NCI-H2171 treated with DMSO at 0.1 percent for 48 hours (cell line): ENCODE data around the gene DRC1.

Experiments
- DNase-seq: peaks from one replicate; lab custom pipeline; 2025; lab: John Stamatoyannopoulos, UW

Gene DRC1

DNA sequence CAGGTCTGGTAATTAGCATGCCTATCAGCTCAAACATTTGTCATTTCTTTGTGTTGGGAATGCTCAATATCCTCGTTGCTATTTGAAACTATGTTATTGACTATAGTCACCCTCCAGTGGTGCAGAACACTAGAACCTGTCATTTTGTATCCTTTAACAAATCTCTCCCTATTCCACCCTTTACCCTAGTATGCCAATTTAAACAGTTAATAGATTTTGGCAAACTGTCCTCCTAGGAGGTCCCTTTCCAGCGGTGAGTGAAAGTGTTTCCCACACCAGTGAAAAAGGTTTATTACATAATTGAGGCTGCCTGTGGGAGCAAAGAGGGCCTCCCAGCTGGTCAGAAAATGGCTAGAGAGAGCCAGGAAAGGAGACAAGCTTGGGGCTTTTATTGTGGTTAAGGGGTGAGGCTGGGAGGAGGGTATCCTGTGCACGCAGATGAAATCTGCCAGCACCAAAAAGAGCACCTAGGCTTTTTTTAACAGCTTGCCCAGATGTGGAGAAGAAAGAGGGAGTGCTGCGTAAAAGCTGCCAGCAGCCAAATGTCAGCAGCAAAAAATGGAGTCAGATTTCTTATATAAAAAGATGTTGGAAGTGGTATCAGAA is 1.8 kb upstream of the DRC1 start:
- DNase-seq, result peak; percentile 19

- DNase-seq, result no peak
These were observed 997 bp upstream of the DRC1 start for GRCh38 chr2:26400723-26401122.

DNA sequence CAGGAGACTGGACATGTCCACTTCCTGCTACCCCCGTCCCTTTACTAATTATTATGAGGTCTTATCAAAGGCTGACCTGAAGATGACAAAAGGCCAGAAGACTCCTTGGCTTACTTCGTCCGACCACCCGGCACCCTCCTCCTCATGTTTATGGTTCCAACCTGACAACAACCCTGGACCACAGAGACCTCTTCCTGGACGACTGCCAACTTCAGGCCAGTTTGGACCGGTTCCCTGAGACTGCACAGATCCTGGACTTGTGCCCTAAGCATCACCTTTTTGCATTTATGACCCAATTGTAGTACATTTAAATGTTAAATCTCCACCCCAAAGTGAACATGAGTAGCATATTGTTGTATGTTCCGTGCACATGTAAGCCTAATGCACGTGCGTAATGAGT is 5.8 kb downstream of the DRC1 start:
- no peak for DNase-seq

- no peak for DNase-seq
These were observed 8.1 kb downstream of the DRC1 start for GRCh38 chr2:26409785-26410184.

- no peak for DNase-seq
These were observed 9.1 kb downstream of the DRC1 start for GRCh38 chr2:26410764-26411243.

- DNase-seq, result no peak
These were observed 9.7 kb downstream of the DRC1 start for GRCh38 chr2:26411419-26411818.

DNA sequence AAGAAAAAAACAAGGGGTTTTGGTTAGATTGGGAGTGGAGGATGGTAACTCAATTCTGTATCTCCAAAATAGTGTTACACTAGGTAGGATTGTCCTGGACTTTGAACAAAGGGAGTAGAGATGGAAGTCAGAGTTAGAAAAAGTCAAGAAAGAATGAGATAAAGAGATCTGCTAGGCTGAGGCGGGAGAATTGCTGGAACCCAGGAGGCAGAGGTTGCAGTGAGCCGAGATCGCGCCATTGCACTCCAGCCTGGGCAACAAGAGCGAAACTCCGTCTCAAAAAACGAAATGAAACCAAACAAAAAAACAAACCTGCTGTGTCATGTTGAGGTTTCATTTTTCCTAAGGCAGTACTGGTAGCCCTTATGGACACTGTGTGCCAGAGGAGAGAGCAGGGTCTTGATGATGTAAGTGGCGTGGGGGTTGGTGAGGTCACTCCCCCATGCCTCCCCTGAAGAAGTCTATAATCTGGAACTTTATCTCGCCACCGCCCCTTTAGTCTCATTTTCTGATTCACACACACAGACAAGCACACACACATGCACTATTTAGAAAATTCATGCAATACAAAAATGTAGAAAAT is 10.5 kb downstream of the DRC1 start:
- DNase-seq, result no peak

GRCh38 chr2:26414311-26414710 is 12.6 kb downstream of the DRC1 start:
- peak; percentile 15 for DNase-seq

- no peak for DNase-seq
These were observed 20.2 kb downstream of the DRC1 start for GRCh38 chr2:26421961-26422360.

DNA sequence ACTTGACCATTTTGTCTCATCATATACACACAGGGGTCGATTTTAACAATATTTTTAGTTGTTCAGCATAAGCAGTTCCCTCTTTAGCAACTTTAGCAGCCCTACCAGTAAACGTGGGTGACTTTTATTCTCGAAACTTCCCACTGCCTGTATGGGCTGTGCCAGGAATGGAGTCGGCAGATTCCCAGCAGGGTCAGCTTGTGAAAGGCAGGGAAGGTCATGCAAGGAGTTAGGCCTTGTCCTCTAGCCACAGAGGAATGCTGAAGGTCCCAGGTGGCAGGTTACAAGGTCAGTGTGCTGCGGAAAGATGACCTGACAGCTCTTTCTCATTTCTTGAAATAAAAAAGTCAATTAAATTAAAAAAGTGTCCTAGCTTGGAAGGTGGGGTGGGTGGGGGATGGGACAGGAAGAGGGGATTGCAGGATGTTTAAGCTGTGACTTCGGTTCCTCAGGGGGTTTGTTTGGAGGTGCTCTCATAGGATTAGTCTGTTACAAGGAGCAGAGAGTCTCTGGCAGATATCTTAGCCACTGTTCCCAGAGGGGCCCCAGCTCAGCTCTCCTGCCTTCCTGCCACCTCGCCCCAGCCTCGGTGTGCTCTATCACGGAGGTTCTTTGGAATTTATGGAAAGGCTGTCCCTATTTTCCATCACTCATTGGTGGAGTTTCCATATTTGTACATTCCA is 21.4 kb downstream of the DRC1 start:
- no peak for DNase-seq

DNA sequence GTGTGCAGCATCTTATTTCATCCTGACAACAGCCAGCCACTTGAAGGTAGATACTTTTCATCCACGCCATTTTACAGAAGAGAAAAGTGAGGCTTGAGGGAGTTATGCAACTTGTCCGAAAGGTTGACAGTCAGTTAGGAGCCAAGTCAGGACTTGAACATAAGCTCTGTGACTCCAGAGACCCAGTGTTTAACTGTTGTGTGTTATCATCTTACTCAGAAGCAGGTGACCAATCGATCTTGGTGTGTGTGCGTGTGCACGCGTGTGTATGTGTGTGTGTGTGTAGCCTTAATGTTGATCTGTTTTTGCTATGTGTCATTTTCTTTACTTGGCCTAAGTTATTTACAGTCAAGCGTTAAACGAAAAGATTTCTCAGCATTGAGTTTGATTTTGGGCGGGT is 22.0 kb downstream of the DRC1 start:
- DNase-seq, result no peak

DNA sequence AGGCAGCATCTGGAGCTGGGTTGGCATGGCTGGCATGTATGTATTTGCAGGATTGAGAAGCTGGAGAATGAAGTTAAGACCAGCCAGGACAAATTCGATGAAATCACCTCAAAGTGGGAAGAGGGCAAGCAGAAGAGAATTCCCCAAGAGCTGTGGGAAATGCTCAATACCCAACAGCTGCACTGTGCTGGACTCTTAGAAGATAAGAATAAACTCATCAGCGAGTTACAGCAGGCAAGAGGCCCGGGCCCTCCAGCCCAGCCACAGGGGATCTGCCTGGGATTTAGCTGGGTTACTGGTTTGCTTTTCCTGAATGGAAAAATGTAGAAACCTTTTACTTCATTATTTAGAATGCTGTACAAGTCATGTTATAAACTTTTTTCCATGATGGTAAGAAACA is 22.5 kb downstream of the DRC1 start:
- no peak for DNase-seq

- no peak for DNase-seq
These were observed 27.1 kb downstream of the DRC1 start for GRCh38 chr2:26428846-26429245.

GRCh38 chr2:26429779-26430578 is 28.3 kb downstream of the DRC1 start:
- peak; percentile 94 for DNase-seq

DNA sequence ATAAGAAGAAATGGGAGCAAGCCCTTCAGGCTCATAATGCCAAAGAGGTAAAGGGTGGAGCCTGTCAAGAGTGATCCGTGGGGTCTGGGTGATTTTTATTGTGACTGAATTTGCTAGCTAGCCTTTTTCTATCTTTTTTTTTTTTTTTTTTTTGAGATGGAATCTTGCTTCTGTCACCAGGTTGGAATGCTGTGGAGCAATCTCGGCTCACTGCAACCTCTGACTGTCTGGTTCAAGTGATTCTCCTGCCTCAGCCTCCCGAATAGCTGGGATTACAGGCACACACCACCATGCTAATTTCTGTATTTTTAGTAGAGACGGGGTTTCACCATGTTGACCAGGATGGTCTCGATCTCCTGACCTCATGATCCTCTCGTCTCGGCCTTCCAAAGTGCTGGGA is 29.1 kb downstream of the DRC1 start:
- no peak for DNase-seq

DNA sequence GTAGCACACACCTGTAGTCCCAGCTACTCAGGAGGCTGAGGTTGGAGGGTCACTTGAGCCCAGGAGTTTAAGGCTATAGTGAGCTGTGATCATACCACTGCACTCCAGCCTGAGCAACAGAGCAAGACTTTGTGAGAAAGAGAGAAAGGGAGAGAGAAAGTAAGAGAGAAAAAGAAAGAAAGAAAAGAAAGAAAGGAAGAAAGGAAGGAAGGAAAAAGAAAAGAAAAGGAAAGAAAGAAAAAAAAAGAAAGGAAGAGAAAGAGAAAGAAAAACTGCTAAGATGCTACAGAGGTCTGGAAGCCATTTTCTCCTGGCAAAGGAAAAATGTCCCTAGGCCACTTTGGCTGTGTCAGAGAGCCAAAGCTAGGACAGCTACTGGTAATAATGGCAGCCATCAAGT is 30.6 kb downstream of the DRC1 start:
- no peak for DNase-seq

DNA sequence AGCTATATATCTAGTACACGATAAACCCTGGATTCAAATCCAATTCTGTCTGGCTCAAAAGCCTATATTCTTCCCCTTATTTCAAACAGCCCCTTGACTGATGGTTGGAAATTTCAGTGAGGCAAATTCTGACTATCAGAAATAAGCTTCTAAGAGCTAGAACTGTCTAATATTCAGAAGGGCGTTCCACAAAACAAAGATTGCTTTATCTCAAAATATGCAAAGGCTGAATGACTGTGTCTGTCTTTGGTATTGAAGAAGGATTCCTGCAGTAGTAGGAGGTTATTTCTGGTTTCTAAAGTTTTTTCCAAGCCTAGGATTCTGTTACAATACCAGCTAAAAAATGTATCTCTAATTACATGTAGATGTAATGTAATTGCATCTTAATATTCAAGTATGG is 31.1 kb downstream of the DRC1 start:
- no peak for DNase-seq

GRCh38 chr2:26435106-26435505 is 33.4 kb downstream of the DRC1 start:
- DNase-seq, result no peak

DNA sequence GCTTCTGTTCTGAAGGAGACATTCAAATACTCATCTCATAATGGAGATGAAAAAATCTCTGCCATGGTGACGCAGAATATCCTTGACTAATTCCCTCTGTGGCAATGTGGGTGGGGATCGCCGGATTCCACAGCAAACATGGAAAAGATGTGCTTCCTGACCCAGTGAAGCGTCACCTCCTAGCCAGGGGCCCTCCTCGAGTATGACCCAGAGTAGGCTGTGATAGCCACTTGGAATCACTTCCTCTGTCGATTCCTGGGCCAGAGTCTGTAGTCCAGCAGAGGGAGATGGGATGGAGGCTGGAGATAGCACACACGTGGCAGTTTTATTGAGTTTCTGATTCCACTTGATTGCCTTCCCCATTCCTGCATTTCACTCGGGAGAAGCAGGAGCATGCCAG is 36.8 kb downstream of the DRC1 start:
- no peak for DNase-seq

DNA sequence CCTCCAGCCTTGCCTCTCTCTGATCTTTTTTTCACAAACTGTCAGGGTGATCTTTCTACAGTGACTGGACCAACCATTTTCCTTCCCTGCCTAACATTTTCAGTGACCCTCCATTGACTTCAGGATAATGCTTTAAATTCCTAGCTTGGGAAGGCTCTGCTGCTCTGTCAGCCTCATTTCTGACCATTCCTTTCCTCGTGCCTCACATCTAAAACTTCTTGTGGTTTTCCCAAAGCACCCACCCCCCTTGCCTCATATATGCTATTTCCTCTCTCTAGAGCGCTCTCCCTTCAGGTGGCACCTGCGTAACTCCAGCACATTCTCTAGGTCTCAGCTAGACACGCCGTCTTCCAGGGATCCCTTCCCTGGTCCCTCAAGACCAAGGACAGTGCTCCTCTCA is 37.2 kb downstream of the DRC1 start:
- DNase-seq, result no peak

DNA sequence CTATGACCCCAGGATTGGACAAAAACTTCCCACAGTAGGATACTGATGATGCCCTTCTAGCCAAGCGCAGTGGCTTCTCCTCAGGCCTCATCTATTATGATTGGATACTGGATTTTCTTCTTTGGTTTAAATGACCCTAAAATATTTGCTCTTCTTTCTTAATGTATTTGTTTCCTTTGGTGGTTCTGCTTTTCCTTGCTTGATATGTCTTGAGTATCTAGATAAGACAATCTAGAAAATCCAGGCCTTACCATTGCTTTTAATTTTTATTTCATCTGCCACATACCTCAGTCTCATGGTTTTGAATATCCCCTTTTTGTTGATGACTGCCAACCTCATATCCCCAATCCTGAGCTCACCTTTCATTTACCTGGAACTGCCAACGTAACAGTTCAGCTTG is 40.6 kb downstream of the DRC1 start:
- no peak for DNase-seq

DNA sequence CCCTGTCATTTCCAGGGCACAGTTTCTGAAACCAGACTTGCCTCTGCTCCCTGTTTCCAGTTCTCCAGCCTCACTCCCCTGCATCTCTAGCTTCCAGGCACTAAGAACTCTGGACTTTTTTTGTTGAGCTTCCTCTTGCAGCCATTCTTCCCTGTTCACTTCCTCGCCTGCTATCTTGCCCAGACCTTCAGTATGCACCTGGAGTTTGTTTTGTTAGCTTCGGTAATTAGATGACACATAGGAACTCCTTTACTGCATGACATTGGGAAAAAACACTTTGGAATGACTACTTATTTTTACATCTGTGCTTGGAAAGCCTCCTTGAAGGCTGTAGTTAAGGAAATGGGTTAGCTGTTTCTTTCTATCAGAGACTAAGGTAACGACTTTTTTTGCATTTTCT is 41.0 kb downstream of the DRC1 start:
- DNase-seq, result no peak

GRCh38 chr2:26444236-26444635 is 42.5 kb downstream of the DRC1 start:
- DNase-seq, result no peak
